HL-60 (cell line): ENCODE measurements around the gene IPO13.

ENCODE experiments used
- GABPA ChIP-seq: IDR thresholded peaks from 2 replicates; pipeline ENCODE4 v1.6.1; 2012; ENCODE audit warnings: low read depth
- POLR2AphosphoS5 ChIP-seq: IDR thresholded peaks from 2 replicates; pipeline ENCODE4 v1.6.1; 2012; ENCODE audit warnings: low read depth
- SPI1 ChIP-seq: IDR thresholded peaks from 2 replicates; pipeline ENCODE4 v1.6.1; 2012; ENCODE audit warnings: low read depth, mild to moderate bottlenecking, borderline replicate concordance
- TF ChIP-seq, protein P1 (sequence below): IDR thresholded peaks from one replicate; pipeline ENCODE4 v1.5.1; 2011; ENCODE audit warnings: low read length, control low read depth, inconsistent platforms; ENCODE audit not compliant: insufficient read depth
- TF ChIP-seq, protein P2 (sequence below): IDR thresholded peaks from 2 replicates; pipeline ENCODE4 v1.6.1; 2012; ENCODE audit warnings: low read depth; ENCODE audit not compliant: insufficient replicate concordance

DNA sequence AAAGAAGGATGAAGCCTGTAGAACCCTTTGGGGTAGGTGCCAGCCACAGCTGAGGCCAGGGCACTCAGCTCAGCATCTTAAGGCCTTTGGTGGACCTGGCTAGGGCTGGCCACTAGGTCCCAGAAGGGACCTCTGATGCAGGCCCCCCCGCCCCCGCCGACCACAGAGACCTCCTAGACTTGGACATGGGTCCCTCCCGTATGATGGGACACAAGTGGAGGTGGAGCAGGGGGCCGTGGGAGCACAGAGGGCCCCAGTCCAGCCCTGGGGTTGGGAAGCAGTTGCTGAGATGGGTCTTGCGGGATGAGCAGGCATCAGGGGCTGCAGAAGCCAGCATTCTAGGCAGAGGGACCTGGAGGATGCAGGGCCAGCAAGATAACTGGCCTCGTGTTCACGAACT lies 35.5 kb downstream of the IPO13 start:
- TF ChIP-seq, protein P1, sequence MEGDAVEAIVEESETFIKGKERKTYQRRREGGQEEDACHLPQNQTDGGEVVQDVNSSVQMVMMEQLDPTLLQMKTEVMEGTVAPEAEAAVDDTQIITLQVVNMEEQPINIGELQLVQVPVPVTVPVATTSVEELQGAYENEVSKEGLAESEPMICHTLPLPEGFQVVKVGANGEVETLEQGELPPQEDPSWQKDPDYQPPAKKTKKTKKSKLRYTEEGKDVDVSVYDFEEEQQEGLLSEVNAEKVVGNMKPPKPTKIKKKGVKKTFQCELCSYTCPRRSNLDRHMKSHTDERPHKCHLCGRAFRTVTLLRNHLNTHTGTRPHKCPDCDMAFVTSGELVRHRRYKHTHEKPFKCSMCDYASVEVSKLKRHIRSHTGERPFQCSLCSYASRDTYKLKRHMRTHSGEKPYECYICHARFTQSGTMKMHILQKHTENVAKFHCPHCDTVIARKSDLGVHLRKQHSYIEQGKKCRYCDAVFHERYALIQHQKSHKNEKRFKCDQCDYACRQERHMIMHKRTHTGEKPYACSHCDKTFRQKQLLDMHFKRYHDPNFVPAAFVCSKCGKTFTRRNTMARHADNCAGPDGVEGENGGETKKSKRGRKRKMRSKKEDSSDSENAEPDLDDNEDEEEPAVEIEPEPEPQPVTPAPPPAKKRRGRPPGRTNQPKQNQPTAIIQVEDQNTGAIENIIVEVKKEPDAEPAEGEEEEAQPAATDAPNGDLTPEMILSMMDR = no peak
- no peak for TF ChIP-seq POLR2AphosphoS5
- TF ChIP-seq GABPA = no peak
- no peak for TF ChIP-seq SPI1
- TF ChIP-seq, protein P2, sequence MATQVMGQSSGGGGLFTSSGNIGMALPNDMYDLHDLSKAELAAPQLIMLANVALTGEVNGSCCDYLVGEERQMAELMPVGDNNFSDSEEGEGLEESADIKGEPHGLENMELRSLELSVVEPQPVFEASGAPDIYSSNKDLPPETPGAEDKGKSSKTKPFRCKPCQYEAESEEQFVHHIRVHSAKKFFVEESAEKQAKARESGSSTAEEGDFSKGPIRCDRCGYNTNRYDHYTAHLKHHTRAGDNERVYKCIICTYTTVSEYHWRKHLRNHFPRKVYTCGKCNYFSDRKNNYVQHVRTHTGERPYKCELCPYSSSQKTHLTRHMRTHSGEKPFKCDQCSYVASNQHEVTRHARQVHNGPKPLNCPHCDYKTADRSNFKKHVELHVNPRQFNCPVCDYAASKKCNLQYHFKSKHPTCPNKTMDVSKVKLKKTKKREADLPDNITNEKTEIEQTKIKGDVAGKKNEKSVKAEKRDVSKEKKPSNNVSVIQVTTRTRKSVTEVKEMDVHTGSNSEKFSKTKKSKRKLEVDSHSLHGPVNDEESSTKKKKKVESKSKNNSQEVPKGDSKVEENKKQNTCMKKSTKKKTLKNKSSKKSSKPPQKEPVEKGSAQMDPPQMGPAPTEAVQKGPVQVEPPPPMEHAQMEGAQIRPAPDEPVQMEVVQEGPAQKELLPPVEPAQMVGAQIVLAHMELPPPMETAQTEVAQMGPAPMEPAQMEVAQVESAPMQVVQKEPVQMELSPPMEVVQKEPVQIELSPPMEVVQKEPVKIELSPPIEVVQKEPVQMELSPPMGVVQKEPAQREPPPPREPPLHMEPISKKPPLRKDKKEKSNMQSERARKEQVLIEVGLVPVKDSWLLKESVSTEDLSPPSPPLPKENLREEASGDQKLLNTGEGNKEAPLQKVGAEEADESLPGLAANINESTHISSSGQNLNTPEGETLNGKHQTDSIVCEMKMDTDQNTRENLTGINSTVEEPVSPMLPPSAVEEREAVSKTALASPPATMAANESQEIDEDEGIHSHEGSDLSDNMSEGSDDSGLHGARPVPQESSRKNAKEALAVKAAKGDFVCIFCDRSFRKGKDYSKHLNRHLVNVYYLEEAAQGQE = no peak
